ENCODE data around the gene CBX6.

The CBX6 gene

DNA sequence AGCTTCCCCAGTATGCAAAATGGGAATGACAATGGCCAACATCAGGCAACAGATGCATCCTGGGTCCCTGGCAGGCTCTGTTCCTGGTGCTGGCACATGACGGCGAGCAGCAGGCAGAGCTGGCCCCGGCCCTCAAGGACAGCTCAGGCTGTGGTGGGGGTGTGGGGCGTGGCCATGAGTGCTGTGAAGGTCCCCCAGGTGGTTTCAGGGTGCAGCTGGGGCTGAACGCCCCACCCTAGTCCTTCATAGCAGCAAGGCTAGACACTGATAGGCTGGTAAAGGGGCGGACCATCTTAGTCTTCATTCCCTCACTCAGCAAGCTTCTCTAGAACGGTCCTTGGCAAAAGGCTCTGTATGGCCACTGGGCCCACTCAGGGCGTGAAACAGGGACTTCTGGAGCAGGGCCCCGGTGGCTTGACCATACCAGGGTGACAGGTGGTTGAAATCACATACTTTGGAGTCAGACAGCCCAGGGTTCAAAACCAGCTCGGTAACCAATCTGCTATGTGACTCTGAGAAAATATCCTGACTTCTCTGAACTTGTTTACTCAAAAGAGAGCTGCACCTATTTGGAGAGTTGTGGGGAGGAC is 43.3 kb downstream of the CBX6 start:
- Histone ChIP-seq H3K9ac (ENCODE audit: low read depth, low read length, poor library complexity, severe bottlenecking) (no peak overlapping the region), H3K4me3 (ENCODE audit: low read length, poor library complexity, severe bottlenecking) (no peak overlapping the region), H3K4me2 (ENCODE audit: low read depth, low read length, poor library complexity, severe bottlenecking) (no peak overlapping the region), H3K27me3 (ENCODE audit: insufficient read depth, low read length, poor library complexity, severe bottlenecking) (no peaks in the 10 kb centered on the region), H3K4me1 (ENCODE audit: insufficient read depth, low read length, poor library complexity, severe bottlenecking) (no peaks in the 10 kb centered on the region), H3K79me2 (ENCODE audit: insufficient read depth, low read length) (no peaks in the 10 kb centered on the region), H3K9me2 (replicated peaks; ENCODE audit: low read depth, low read length) (no peaks in the 10 kb centered on the region), H3K9me3 (ENCODE audit: insufficient read depth, low read depth, low read length) (no peaks in the 10 kb centered on the region), H3K36me3 (ENCODE audit: insufficient read depth, low read length) (no peaks in the 10 kb centered on the region), H4K20me1 (ENCODE audit: insufficient read depth, low read length, poor library complexity, severe bottlenecking) (no peaks in the 10 kb centered on the region), H2AFZ (ENCODE audit: low read length) (no peak overlapping the region), H3F3A (ENCODE audit: low read depth) (no peaks in the 10 kb centered on the region)
- TF ChIP-seq, protein P1, sequence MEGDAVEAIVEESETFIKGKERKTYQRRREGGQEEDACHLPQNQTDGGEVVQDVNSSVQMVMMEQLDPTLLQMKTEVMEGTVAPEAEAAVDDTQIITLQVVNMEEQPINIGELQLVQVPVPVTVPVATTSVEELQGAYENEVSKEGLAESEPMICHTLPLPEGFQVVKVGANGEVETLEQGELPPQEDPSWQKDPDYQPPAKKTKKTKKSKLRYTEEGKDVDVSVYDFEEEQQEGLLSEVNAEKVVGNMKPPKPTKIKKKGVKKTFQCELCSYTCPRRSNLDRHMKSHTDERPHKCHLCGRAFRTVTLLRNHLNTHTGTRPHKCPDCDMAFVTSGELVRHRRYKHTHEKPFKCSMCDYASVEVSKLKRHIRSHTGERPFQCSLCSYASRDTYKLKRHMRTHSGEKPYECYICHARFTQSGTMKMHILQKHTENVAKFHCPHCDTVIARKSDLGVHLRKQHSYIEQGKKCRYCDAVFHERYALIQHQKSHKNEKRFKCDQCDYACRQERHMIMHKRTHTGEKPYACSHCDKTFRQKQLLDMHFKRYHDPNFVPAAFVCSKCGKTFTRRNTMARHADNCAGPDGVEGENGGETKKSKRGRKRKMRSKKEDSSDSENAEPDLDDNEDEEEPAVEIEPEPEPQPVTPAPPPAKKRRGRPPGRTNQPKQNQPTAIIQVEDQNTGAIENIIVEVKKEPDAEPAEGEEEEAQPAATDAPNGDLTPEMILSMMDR (conservative IDR thresholded peaks at IDR 0.05; ENCODE audit: low read length): no peak
- TF ChIP-seq EZH2phosphoT487 (IDR thresholded peaks at IDR 0.05; ENCODE audit: borderline replicate concordance): no peak

DNA sequence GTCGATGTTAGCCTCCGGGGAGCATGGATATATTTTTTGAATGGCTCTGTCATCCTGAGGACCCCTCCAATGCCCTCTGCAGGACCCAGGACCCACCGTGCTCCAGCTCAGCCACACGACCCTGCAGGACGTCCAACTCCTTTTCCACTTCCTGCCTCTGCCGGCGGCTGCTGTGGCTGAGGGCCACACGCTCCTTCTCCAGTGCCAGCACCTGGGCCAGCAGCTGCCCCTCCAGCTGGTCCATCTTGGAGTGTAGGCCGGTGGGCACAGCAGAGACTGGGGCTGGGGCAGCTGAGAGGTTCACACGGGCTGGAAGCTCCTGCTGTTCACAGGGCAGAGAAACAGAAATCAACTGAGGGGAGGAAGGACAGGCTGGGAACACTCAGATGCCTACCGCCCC is 43.8 kb downstream of the CBX6 start:
- Histone ChIP-seq H3K4me1 (ENCODE audit: insufficient read depth, low read length, poor library complexity, severe bottlenecking) (no peaks in the 10 kb centered on the region), H3K27me3 (ENCODE audit: insufficient read depth, low read length, poor library complexity, severe bottlenecking) (no peaks in the 10 kb centered on the region), H3K36me3 (ENCODE audit: insufficient read depth, low read length) (no peaks in the 10 kb centered on the region), H3K4me2 (ENCODE audit: low read depth, low read length, poor library complexity, severe bottlenecking) (no peak overlapping the region), H3K9ac (ENCODE audit: low read depth, low read length, poor library complexity, severe bottlenecking) (no peak overlapping the region), H3F3A (ENCODE audit: low read depth) (no peaks in the 10 kb centered on the region), H4K20me1 (ENCODE audit: insufficient read depth, low read length, poor library complexity, severe bottlenecking) (no peaks in the 10 kb centered on the region), H2AFZ (ENCODE audit: low read length) (no peak overlapping the region), H3K9me2 (replicated peaks; ENCODE audit: low read depth, low read length) (no peaks in the 10 kb centered on the region), H3K9me3 (ENCODE audit: insufficient read depth, low read depth, low read length) (no peaks in the 10 kb centered on the region), H3K79me2 (ENCODE audit: insufficient read depth, low read length) (no peaks in the 10 kb centered on the region), H3K4me3 (ENCODE audit: low read length, poor library complexity, severe bottlenecking) (no peak overlapping the region)
- TF ChIP-seq EZH2phosphoT487 (IDR thresholded peaks at IDR 0.05; ENCODE audit: borderline replicate concordance): no peak
- TF ChIP-seq, protein P1 (conservative IDR thresholded peaks at IDR 0.05; ENCODE audit: low read length): no peak

DNA sequence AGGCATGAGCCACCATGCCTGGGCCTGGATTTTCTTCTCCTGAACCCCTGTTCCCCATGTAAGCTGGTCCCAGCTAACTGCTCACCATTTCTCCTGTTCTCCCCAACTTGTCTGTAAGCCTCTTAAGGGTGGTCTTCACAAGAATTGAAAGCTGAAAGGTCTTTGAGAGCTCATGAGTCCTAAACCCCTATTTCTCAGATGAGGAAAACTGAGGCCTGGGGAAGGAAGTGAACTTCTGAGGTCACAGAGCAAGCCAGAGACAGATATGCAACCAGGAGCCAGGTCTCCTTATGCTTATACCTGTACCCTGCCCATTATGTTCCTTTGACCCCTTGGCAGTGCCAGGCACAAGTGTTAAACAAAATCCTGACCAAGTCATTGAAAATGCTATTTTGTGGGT is 44.5 kb downstream of the CBX6 start:
- no peaks in the 10 kb centered on the region for H3K27me3 ChIP-seq (ENCODE audit: insufficient read depth, low read length, poor library complexity, severe bottlenecking)
- no peak overlapping the region for H3K4me2 ChIP-seq (ENCODE audit: low read depth, low read length, poor library complexity, severe bottlenecking)
- H3K9me2 ChIP-seq (replicated peaks; ENCODE audit: low read depth, low read length): no peaks in the 10 kb centered on the region
- H3K79me2 ChIP-seq (ENCODE audit: insufficient read depth, low read length): no peaks in the 10 kb centered on the region
- no peaks in the 10 kb centered on the region for H3K4me1 ChIP-seq (ENCODE audit: insufficient read depth, low read length, poor library complexity, severe bottlenecking)
- no peaks in the 10 kb centered on the region for H3F3A ChIP-seq (ENCODE audit: low read depth)
- no peak overlapping the region for H2AFZ ChIP-seq (ENCODE audit: low read length)
- no peaks in the 10 kb centered on the region for H3K36me3 ChIP-seq (ENCODE audit: insufficient read depth, low read length)
- H4K20me1 ChIP-seq (ENCODE audit: insufficient read depth, low read length, poor library complexity, severe bottlenecking): no peaks in the 10 kb centered on the region
- no peak overlapping the region for H3K9ac ChIP-seq (ENCODE audit: low read depth, low read length, poor library complexity, severe bottlenecking)
- H3K9me3 ChIP-seq (ENCODE audit: insufficient read depth, low read depth, low read length): no peaks in the 10 kb centered on the region
- H3K4me3 ChIP-seq (ENCODE audit: low read length, poor library complexity, severe bottlenecking): no peak overlapping the region
- no peak for TF ChIP-seq EZH2phosphoT487 (IDR thresholded peaks at IDR 0.05; ENCODE audit: borderline replicate concordance)
- TF ChIP-seq, protein P1 (conservative IDR thresholded peaks at IDR 0.05; ENCODE audit: low read length): no peak

All from Loucy (cell line).